Gastrocnemius medialis (tissue), 4 donors: ENCODE data around the gene MIF4GD. TPM values are rescaled to one million over a fixed set of nuclear protein-coding genes. Genes with fewer than 3 reads are reported as not detected.

Experiments
- ATAC-seq, 2 donors: fragments of 150-250 bp; one replicate each; pipeline ENCODE4 v1.9.1; 2016
- DNase-seq, 2 donors: peaks; one replicate each; pipeline ENCODE4 v3.0.0-alpha.2; 2019
- H3K27ac ChIP-seq, 4 donors: fragments of 200-600 bp; sonication (generic); 1 replicate in 1 of 4; 2 replicates in 3 of 4; pipeline ENCODE4 v1.5.1; 2016 to 2018; ENCODE audit warnings: mild to moderate bottlenecking in 2 of 4, moderate library complexity in 1 of 4
- H3K27me3 ChIP-seq, 3 donors: fragments of 200-600 bp; sonication (generic) in 2 of 3; 1 replicate in 1 of 3; 2 replicates in 2 of 3; pipeline versions ENCODE4 v1.5.1 to v1.6.0; 2016 to 2019; ENCODE audit warnings: mild to moderate bottlenecking in 1 of 3, moderate library complexity in 1 of 3
- H3K36me3 ChIP-seq, 2 donors: fragments of 200-600 bp; sonication (generic) in 1 of 2; one replicate each; pipeline ENCODE4 v1.5.1; 2017 to 2018
- H3K4me1 ChIP-seq, 2 donors: fragments of 200-600 bp; sonication (generic) in 1 of 2; one replicate each; pipeline ENCODE4 v1.5.1; 2016 to 2017; ENCODE audit warnings: mild to moderate bottlenecking in 2 of 2
- H3K4me3 ChIP-seq, 4 donors: fragments of 200-600 bp; sonication (generic) in 3 of 4; 1 replicate in 1 of 4; 2 replicates in 3 of 4; pipeline ENCODE4 v1.5.1; 2016 to 2019; ENCODE audit warnings: mild to moderate bottlenecking in 2 of 4
- H3K9me3 ChIP-seq, 3 donors: fragments of 200-600 bp; sonication (generic) in 2 of 3; 1 replicate in 1 of 3; 2 replicates in 2 of 3; pipeline ENCODE4 v1.5.1; 2016 to 2019
- CTCF ChIP-seq, 5 experiments: fragments of 450-650 bp in 3 of 5; fragments of 200-600 bp in 2 of 5; sonication (generic) in 2 of 5; IDR thresholded peaks in 4 of 5; conservative IDR thresholded peaks in 1 of 5; 1 replicate in 4 of 5; 2 replicates in 1 of 5; pipeline ENCODE4 v1.5.1; 2016 to 2019; ENCODE audit warnings: antibody characterized with exemption in 5 of 5, mild to moderate bottlenecking in 3 of 5, moderate library complexity in 3 of 5
- POLR2A ChIP-seq, 2 donors: fragments of 450-650 bp; IDR thresholded peaks; one replicate each; pipeline ENCODE4 v1.6.1; 2017; ENCODE audit warnings: antibody characterized with exemption in 2 of 2, mild to moderate bottlenecking in 2 of 2, moderate library complexity in 2 of 2
- in situ Hi-C, 4 donors: fragments of 200-750 bp; cut with MboI; loops; one replicate each; pipeline versions ENCODE4 v1.15.0 to v1.8.0; 2017; ENCODE audit warnings: low sequenced_read_pairs in 4 of 4
- intact Hi-C: fragments of 100-400 bp; cut with DNase I; formaldehyde crosslinking; loops from one replicate; pipeline ENCODE4 v1.15.1; 2023; ENCODE audit warnings: low total_unique reads
- total RNA-seq, 4 donors: library from RNA; depleted of rRNA; stranded (reverse); fragments of >200 nt; gene quantifications; one replicate each; pipeline versions ENCODE4 v1.1.0 to v1.2.3, GENCODE V29; 2016

MIF4GD gene
- 10 to 100 TPM; 50.5 to 96.1 (median 72.4) TPM for total RNA-seq

GRCh38 chr17:75270966-75271232 lies at the start of gene MIF4GD:
TSS of gene MIF4GD (minus strand) at chr17:75271231. CDS start at chr17:75270195, 1,036 bp downstream.
- peaks cover 18 to 33% of the 10 kb centered on the region in 2 donors for H3K4me1 ChIP-seq
- in situ Hi-C loops (no loop called here), intact Hi-C loops (loop anchor here (1.0 to 2.0 kb wide), 3 partner anchors 18 to 156 kb away; partner anchors contain the start of gene SLC25A19)
- peak within 1 kb of the TSS; percentile 96 to 100 (median 98) for H3K27ac ChIP-seq
- no peak for ATAC-seq
- H3K9me3 ChIP-seq, result no peaks in the 10 kb centered on the region
- H3K4me3 ChIP-seq, result peak within 1 kb of the TSS; percentile 82 to 100 (median 90)
- TF ChIP-seq CTCF (IDR thresholded peaks at IDR 0.05 in 4 of 5, conservative IDR thresholded peaks at IDR 0.05 in 1 of 5) (no peak), POLR2A (IDR thresholded peaks at IDR 0.05) (peak; percentile 74 to 93)
- no peaks in the 10 kb centered on the region for H3K27me3 ChIP-seq
- peaks cover 0 to 16% of the 10 kb centered on the region in 2 donors for H3K36me3 ChIP-seq
- DNase-seq, result no peak

- intact Hi-C loops, result no loop called here
- no peak overlapping the region for H3K27ac ChIP-seq
- TF ChIP-seq POLR2A (IDR thresholded peaks at IDR 0.05) (no peak), CTCF (IDR thresholded peaks at IDR 0.05 in 4 of 5, conservative IDR thresholded peaks at IDR 0.05 in 1 of 5) (no peak)
- peaks cover 6 to 8% of the 10 kb centered on the region in 2 donors for H3K4me1 ChIP-seq
- ATAC-seq (no peak), DNase-seq (no peak)
- in situ Hi-C loops, result loop anchor here in 3 of 4 donors (10.0 to 25.0 kb wide), 2 partner anchors 95 to 217 kb away; partner anchors contain the start of gene LLGL2 (in 3 of the 3)
- H3K9me3 ChIP-seq, result no peaks in the 10 kb centered on the region
- H3K27me3 ChIP-seq, result no peaks in the 10 kb centered on the region
- no peak overlapping the region for H3K4me3 ChIP-seq
- peaks cover 0 to 37% of the 10 kb centered on the region in 2 donors for H3K36me3 ChIP-seq
Measured at GRCh38 chr17:75319904-75320691, 49.1 kb upstream of the MIF4GD start.

- in situ Hi-C loops (loop anchor here in 3 of 4 donors (25.0 kb wide), 1 partner anchor 219 kb away; the partner anchor contains the start of gene LLGL2 (in 3 of the 3)), intact Hi-C loops (no loop called here)
- H3K27ac ChIP-seq, result no peak overlapping the region
- no peaks in the 10 kb centered on the region for H3K9me3 ChIP-seq
- DNase-seq, result no peak
- H3K27me3 ChIP-seq, result no peaks in the 10 kb centered on the region
- H3K4me3 ChIP-seq, result no peak overlapping the region
- peaks cover 0 to 37% of the 10 kb centered on the region in 2 donors for H3K36me3 ChIP-seq
- H3K4me1 ChIP-seq, result peaks cover 6% of the 10 kb centered on the region in 2 donors
- no peak for TF ChIP-seq CTCF (IDR thresholded peaks at IDR 0.05 in 4 of 5, conservative IDR thresholded peaks at IDR 0.05 in 1 of 5)
- no peak for TF ChIP-seq POLR2A (IDR thresholded peaks at IDR 0.05)
- no peak for ATAC-seq
Measured at GRCh38 chr17:75318615-75319222, 47.7 kb upstream of the MIF4GD start.

GRCh38 chr17:75318211-75318610 lies 47.2 kb upstream of the MIF4GD start:
- Histone ChIP-seq H3K4me1 (peaks cover under 1% of the 10 kb centered on the region in 2 donors), H3K9me3 (no peaks in the 10 kb centered on the region), H3K36me3 (peaks cover 0 to 37% of the 10 kb centered on the region in 2 donors), H3K27me3 (no peaks in the 10 kb centered on the region), H3K27ac (no peak overlapping the region), H3K4me3 (no peak overlapping the region)
- DNase-seq, result no peak
- no peak for ATAC-seq
- TF ChIP-seq CTCF (IDR thresholded peaks at IDR 0.05 in 4 of 5, conservative IDR thresholded peaks at IDR 0.05 in 1 of 5) (no peak), POLR2A (IDR thresholded peaks at IDR 0.05) (no peak)
- intact Hi-C loops, result no loop called here
- in situ Hi-C loops, result loop anchor here in 3 of 4 donors (25.0 kb wide), 1 partner anchor 219 kb away; the partner anchor contains the start of gene LLGL2 (in 3 of the 3)
